HL-60 (cell line): Measurements from ENCODE around the gene RILPL2.

ENCODE experiments used
- CTCF ChIP-seq: IDR thresholded peaks from one replicate; pipeline ENCODE4 v1.5.1; 2011; ENCODE audit warnings: low read length, control low read depth, inconsistent platforms; ENCODE audit not compliant: insufficient read depth
- REST ChIP-seq: IDR thresholded peaks from 2 replicates; pipeline ENCODE4 v1.6.1; 2012; ENCODE audit warnings: low read depth; ENCODE audit not compliant: insufficient replicate concordance

DNA sequence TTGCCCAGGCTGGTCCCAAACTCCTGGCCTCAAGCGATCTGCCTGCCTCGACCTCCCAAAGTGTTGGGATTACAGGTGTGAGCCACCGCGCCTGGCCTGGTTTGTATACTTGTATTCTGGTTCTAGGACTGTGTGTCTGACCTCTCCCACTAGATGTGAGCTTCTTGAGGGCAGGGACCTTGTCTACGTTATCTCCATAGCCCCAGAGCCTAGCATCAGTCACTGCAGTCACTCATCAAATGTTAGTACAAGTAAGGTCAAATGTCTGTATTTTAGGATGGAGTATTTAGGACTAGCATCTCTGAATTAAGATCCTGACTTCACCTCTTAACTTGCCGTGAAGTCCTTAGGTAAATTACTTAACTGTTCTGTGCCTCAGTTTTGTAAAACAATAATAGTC, 2.9 kb downstream of the RILPL2 start:
- TF ChIP-seq CTCF (no peak), REST (no peak)
